KG1 (cell line): ENCODE data around the gene TYMS.

Experiments used
- DNase-seq: peaks from one replicate; lab custom pipeline; 2025; lab: John Stamatoyannopoulos, UW

The TYMS gene

DNA sequence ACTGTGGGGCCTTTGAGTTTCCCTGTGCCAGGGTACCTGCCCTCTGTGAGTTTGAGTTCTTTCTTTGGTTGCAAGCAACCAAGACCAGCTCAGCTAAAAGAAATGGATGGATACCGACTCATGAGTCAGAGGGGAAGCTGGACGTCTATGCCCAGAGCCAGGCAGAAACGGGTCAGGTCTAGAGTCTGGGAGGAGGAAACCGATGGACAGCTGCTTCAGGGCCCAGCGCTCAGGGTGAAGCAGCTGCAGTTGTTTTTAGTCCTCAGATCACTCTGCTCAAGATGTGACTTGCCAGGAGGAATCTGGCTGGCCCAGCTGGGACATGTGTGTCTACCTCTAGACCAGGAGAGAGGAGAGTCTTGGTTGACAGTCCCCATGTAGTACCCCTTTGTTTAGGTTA is 10.1 kb upstream of the TYMS start:
- no peak for DNase-seq

DNA sequence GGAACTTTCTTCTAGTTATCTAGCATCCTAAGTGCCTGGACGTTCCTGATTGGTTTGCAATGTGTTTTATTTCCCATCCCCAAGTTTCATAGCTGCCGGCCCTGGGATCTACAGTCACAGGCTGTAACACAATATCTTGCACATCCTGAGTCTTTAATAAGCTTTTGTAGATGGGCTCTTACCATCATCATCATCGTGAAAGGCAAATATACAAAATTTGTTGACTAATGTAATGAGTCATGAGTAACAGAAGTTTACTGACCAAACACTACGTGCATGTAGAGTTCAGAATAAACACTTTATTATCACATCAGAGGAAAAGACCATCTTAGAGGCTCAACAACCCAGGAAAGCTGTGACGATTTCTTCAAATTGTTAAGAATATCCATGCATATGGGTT is 8.1 kb upstream of the TYMS start:
- no peak for DNase-seq

DNA sequence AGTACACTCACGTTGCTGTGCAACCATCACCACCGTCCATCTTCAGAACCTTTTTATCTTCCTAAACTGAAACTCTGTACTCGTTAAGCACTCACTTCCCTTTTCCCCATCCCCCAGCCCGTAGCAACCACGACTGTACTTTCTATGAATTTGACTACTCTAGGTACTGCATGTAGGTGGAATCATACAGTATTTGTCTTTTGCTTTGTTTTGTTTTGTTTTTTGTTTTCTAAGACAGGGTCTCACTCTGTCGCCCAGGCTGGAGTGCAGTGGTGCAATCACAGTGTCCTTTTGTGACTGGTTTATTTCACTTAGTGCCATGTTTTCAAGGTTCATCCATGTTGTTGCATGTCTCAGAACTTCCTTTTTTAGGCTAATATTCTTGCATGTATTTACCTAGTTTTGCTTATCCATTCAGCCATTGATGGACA is 7.0 kb upstream of the TYMS start:
- DNase-seq, result no peak

DNA sequence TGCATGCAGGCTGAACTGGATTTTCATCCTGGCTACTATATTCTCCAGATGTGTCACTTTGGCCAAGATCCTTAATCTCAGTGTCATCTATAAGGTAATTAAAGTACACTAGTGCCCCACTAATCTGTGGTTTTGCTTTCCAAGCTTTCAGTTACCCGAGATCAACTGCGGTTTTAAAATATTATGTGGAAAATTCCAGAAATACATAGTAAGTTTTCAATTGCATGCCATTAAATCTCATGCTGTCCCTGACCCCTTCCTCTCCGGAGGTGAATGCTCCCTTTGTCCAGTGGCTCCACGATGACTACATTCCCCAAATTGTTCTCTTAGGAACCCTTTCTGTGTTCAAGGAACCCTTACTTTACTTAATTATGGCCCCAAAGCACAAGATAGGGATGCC is 5.3 kb upstream of the TYMS start:
- no peak for DNase-seq

DNA sequence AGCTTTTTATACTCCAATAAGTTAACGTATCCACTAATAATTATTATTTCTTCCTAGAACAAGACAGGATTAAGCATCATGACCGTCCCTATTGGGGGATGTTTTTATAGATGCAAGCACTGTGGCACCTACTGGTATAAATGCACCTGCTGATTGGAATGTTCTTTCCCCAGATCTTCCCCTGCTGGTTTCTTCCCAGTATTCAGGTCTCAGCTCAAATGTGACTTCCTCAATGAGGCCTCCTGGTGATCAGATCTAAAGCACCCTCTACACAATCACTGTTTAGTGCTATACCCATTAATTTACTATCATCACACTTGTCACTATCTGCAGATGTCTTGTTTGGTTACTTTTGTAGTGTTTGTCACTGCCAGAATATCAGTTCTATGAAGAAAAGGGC is 3.9 kb upstream of the TYMS start:
- DNase-seq, result no peak

DNA sequence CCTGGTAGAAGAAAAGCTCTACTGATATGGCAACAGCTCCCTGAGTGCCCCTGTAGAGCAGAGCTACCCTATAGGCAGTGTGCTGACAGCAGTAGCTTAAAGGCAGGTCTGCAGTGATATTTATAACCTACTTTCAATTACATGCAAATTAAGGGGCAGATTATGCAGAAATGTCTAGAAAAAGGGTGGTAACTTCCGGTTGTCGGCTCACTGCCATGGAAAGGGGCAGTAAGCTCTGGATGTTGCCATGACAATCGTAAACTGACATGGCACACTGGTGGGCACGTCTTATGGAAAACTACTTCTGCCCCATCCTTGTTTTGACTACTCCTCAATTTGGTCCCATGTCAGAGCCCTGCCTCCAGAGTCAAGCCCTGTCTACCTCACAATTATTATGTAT is 2.9 kb upstream of the TYMS start:
- DNase-seq, result no peak

DNA sequence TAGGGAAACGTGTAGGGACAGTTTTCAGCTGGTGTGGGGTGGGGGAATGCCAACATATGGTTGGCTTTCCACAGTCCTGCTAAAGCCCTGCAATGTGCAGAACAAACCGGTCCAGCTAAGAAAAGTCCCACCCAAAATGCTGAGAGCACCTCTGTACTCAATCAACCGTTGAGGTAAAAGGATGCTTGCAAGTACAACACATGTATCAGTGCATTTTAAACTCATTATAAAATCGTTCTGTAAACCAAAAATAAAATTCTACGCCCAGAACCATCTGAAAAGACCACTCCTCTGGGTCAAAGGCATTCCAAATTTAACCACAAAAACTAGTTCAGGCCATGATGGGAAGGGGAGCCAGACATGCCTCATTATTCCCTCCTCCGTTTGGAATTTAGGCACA is 2.0 kb upstream of the TYMS start:
- DNase-seq, result no peak

DNA sequence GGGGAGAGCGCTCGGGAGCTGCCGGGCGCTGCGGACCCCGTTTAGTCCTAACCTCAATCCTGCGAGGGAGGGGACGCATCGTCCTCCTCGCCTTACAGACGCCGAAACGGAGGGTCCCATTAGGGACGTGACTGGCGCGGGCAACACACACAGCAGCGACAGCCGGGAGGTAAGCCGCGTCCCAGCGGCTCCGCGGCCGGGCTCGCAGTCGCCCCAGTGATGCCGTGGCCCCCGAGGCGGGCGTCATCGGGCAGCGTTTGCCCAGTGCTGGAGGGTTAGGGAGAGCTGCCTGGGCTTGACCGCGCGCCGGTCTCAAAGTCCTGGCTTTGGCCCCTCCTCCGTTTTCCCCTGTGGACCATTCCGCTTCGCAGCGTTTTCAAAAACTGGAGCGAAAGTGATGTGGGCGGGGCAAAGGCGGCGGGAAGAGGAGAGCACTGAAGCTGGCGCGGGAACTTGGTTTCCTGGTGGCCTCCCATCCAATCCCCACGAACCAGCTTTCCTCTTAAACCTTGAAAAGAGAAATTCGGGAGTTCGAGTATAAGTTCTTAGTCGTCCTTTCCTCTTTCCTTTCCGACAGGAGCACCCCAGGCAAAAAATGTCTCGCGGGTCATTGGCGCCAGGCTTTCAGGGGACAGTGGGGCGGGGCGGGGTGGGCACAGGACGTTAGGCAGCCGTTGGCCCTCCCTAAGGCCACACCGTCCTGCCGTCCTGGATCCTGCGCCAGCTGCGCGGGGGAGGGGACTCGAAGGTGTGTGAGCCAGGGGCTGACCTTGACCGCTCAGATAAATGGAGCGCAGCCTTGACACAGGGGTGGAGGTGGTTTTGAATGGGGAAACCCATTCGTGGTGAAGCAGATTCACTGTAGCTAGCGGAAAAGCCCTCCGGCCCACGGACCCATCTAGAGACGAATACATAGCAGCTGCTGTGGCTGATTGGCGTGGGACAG is 821 bp downstream of the TYMS start:
- peak; percentile 40 for DNase-seq

DNA sequence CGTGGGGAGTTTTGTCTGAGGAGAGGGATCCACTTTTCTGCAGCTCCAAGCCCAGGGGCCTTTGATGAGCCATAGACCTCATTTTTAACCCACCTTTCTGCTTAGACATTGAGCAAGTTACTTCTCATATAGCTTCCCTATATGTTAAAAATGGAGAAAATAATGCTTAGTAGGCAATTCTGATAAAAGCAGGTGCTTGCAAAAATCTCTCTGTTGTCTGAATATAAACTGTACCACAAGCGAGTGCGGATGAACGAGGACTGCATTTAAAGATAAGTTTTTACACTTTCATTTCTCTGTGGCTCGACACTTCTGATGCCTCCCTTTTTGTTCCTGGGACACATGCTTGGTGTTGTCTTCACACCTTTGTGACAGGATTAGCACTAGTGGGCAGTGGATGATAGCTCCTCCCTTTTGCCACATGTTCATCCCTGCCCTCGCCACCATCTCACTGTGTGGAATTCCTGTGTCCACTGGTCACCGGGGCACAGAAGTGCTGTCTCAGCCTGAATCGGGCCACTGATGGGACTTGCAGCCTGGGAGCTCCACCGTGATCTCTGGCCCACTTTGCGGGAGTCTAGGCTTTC is 1.6 kb downstream of the TYMS start:
- no peak for DNase-seq

DNA sequence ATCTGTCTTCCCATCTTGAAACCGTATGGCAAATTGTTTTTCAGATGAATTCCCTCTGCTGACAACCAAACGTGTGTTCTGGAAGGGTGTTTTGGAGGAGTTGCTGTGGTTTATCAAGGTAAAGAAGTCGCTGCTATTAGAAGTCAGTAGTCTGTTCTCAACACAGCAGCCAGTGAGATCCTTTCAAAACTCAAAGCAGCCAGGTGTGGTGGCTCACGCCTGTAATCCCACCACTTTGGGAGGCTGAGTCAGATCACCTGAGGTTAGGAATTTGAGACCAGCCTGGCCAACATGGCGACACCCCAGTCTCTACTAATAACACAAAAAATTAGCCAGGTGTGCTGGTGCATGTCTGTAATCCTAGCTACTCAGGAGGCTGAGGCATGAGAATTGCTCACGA is 2.1 kb downstream of the TYMS start:
- no peak for DNase-seq

DNA sequence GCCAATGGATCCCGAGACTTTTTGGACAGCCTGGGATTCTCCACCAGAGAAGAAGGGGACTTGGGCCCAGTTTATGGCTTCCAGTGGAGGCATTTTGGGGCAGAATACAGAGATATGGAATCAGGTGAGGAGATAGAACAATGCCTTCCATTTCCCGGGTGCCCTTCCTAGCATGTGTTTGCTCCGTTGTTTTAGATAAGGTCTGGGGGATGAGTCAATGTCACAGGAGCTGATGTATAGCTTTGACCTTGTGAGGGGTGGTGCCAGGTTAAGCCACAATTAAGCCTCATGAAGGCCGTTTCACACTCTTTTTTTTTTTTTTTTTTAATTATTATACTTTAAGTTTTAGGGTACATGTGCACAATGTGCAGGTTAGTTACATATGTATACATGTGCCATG is 4.7 kb downstream of the TYMS start:
- no peak for DNase-seq

DNA sequence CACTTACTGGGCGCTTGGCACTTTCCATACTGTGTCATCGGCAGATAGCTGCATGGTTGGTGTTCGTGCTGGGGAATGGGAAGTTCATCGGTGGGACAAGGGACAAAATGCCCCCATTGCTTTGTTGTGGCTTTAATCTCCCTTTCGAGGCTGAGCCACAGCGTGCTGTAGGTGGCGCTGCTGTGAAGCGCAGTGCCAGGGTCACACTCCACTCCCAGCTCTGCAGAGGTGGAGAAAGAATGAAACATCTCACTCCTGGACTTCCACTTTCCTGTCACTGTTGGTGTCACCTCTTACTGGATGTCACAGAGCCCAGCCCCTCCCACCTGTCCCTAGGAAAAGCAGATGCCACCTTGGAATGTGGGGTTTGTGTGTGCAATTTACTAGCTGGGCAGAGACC is 8.7 kb downstream of the TYMS start:
- no peak for DNase-seq

DNA sequence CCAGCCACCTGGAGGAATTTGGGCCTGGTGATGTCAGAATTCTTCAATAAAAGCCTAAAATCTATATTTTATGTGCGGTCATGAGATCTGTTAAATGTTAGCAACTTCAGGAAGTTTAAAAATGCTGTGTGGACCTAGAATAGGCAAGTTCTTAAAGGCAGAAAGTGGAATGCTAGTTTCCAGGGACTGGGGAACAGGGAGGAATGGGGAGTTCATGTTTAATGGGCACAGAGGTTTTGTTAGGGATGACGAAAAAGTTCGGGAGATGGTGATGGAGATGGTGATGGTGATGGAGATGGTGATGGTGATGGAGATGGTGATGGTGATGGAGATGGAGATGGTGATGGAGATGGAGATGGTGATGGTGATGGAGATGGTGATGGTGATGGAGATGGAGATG is 9.2 kb downstream of the TYMS start:
- DNase-seq, result no peak

DNA sequence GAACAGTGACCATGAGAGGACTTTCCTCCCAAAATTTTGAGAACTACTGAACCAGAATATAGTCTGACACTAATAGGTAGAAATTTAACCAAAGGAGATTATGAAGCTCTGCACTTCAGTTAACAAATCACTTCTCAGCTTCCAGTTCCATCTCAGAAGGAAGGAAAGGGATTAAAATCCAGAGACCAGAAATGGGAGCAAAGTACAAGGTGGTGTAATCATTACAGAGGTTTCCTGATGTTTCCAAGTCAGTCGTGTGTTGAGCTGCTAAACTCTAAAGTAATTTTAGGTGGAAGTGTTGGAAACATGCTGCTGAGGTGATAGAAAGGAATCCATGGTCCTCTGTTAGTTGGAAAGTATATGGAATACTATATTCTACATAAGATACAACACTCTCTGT is 10.8 kb downstream of the TYMS start:
- no peak for DNase-seq

DNA sequence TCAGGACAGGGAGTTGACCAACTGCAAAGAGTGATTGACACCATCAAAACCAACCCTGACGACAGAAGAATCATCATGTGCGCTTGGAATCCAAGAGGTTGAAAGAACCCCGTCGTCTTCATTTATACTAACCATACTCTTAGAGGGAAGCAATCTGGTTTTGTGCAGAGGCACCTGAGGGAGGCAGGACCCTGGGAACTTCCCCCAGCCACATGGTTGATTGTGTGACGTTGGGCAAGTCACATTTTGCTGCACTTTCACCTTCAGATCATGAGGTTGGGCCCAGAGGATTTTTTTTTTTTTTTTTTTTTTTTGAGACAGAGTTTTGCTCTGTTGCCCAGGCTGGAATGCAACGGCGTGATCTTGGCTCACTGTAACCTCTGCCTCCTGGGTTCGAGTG is 11.6 kb downstream of the TYMS start:
- DNase-seq, result no peak

DNA sequence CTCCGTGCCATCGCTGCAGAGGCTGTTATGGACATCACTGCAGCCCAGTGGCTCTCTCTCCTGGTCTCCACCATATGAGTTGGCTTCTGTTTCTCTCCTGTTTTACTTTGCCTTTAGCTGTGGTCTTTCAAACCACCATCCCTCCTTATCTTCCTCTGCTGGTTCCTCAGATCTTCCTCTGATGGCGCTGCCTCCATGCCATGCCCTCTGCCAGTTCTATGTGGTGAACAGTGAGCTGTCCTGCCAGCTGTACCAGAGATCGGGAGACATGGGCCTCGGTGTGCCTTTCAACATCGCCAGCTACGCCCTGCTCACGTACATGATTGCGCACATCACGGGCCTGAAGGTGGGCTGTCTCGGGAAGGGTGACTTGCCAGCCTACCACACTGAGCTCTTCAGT is 13.1 kb downstream of the TYMS start:
- DNase-seq, result no peak

DNA sequence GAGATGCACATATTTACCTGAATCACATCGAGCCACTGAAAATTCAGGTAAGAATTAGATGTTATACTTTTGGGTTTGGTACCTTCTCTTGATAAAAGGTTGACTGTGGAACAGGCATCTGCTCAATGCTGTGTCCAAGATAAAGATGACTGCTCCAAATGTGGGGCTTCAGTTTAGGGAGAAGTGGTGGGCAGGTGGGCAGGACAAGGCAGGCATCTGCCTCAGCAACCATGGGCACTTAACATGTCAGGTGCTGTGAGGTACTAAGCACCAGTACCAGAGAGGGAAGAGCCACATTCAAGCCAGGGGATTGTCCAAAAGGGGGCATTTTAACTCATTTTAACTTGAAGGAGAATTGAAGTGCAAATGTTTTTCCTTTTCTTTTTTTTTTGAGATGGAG is 14.0 kb downstream of the TYMS start:
- no peak for DNase-seq

DNA sequence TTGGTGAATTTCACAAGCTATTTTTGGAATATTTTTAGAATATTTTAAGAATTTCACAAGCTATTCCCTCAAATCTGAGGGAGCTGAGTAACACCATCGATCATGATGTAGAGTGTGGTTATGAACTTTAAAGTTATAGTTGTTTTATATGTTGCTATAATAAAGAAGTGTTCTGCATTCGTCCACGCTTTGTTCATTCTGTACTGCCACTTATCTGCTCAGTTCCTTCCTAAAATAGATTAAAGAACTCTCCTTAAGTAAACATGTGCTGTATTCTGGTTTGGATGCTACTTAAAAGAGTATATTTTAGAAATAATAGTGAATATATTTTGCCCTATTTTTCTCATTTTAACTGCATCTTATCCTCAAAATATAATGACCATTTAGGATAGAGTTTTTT is 15.9 kb downstream of the TYMS start:
- no peak for DNase-seq

DNA sequence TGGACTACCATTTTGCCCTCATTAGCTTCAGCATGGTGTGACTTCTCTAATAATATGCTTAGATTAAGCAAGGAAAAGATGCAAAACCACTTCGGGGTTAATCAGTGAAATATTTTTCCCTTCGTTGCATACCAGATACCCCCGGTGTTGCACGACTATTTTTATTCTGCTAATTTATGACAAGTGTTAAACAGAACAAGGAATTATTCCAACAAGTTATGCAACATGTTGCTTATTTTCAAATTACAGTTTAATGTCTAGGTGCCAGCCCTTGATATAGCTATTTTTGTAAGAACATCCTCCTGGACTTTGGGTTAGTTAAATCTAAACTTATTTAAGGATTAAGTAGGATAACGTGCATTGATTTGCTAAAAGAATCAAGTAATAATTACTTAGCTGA is 16.3 kb downstream of the TYMS start:
- DNase-seq, result no peak

DNA sequence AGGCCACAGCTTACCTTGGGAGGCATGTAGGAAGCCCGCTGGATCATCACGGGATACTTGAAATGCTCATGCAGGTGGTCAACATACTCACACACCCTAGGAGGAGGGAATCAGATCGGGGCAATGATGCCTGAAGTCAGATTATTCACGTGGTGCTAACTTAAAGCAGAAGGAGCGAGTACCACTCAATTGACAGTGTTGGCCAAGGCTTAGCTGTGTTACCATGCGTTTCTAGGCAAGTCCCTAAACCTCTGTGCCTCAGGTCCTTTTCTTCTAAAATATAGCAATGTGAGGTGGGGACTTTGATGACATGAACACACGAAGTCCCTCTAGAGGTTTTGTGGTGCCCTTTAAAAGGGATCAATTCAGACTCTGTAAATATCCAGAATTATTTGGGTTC is 17.9 kb downstream of the TYMS start:
- no peak for DNase-seq

DNA sequence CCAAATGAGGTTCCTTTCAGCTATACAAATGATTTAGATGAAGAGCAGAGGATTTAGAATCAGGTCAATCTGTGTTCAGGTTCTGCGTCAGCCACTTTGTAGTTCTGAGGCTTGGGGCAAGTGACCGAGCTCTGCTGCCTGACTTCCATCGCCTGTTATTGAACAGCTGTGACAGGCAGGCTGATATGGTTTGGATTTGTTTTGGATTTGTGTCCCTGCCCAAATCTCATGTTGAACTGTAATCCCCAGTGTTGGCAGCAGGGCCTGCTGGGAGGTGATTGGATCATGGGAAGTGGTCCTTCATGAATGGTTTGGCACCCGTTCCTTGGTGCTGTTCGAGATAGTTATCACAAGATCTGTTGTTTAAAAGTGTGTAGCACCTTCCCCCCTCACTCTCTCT is 18.6 kb downstream of the TYMS start:
- no peak for DNase-seq

DNA sequence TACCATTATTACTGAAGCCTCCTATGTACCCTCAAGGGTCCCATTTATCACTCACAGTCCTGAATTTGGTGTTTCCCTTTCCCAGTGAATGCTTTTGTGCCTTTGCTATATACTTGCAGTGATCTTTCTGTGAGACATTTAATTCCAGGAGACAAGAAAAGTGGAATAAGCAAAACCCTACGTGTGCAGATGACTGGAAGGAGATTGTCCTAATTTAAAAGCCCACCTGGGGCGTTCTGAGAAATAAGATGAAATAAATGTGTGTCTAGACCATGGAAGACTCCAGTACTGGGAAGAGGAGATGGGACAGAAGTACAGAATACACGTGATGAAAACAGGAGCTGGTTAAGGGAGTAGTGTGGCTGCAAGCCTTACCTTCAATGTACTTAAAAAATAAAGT is 19.3 kb downstream of the TYMS start:
- DNase-seq, result no peak

DNA sequence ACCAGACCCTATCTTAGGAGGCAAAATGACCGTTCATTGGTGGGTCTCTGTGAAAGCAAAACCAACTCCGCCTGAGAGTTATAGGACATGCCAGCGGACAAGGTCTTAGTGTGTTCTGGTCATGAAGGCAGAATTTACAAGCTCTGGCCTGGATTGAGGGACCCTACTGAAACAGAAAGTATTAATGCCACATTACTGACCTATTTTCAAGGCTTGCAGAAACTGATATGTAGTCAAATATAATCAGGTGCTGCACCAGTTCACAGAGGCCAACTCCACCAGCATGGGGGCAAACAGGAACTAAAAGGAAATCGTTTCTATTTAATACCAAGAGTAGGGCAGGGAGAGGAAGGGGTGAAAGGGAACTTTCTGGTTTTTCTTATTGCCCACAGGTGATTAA is 19.7 kb downstream of the TYMS start:
- DNase-seq, result no peak

DNA sequence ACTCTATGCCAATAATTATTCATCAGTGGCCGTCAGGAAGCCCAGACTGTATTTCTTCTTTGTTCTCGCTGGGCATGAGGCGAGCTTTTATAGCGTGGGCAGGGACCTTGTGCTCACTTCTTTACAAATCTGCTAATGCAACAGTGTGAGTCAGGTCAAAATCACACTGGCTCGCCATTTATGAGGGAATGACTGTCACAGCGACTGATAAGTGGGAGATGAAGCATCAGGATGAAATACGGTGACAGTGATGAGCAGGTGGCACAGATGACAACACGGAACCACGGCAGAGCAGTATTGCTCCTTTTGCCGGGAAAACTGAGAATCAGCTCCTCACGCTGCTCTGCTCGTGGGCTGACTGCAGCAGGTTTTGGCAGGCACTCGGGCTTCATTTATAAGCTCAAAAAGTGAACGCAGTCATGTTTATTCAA is 20.5 kb downstream of the TYMS start:
- DNase-seq, result no peak
